Measurements from ENCODE around the gene PIBF1.

DNA sequence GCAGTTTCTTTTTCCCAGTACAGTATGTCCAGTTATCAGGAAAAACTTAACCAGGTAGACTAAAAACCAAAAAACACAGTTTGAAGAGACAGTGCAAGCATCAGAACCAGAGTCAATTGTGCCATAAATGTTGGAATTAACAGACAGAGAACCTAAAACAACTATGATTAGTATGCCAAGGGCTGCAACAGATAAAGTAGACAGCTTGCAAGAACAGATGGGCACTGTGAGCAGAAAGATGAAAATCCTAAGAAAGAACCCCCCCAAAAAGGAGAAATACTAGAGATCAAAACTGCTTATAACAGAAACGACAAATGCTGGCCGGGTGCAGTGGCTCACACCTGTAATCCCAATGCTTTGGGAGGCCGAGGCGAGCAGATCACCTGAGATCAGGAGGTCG lies 229.8 kb downstream of the PIBF1 start:
- no peak for TF ChIP-seq POLR2A (IDR thresholded peaks at IDR 0.05)
- TF ChIP-seq CTCF (IDR thresholded peaks at IDR 0.05): no peak

Data from vagina (tissue), 2 donors.